ENCODE measurements around the gene CAND2.

GRCh38 chr3:12875857-12876836 lies 79.7 kb downstream of the CAND2 start:
- no peak for TF ChIP-seq CTCF (IDR thresholded peaks at IDR 0.05; ENCODE audit: low read depth, low read length)
- TF ChIP-seq EZH2phosphoT487 (IDR thresholded peaks at IDR 0.05; ENCODE audit: low read depth), result no peak

Measured in OCI-LY3 (cell line).